Measurements from ENCODE around the gene TBX4. TPM values are rescaled to one million over a fixed set of nuclear protein-coding genes. Genes with fewer than 3 reads are reported as not detected.
A peak's percentile ranks its signal among the peaks of the same experiment; 100 is the strongest.

TBX4 gene
- total RNA-seq, 3 donors from 2014 or later, result not detected

GRCh38 chr17:61487989-61488595 is 35.9 kb downstream of the TBX4 start:
- Histone ChIP-seq H3K9me3 (no peaks in the 10 kb centered on the region), H3K4me1 (ENCODE audit: low read depth) (no peaks in the 10 kb centered on the region), H3K36me3 (ENCODE audit: low read depth) (no peaks in the 10 kb centered on the region), H3K4me3 (no peak overlapping the region)
- ATAC-seq (no peak), DNase-seq (no peak)
- intact Hi-C loops (cut with DNase I, micrococcal nuclease), result no loop called here
- no peak for TF ChIP-seq CTCF (IDR thresholded peaks at IDR 0.05)

GRCh38 chr17:61488878-61489718 is 36.9 kb downstream of the TBX4 start:
- H3K4me1 ChIP-seq (ENCODE audit: low read depth), result no peaks in the 10 kb centered on the region
- H3K36me3 ChIP-seq (ENCODE audit: low read depth), result no peaks in the 10 kb centered on the region
- ATAC-seq (peak; percentile 97), DNase-seq (peak; percentile 78 to 85 (median 83))
- no peak for TF ChIP-seq CTCF (IDR thresholded peaks at IDR 0.05)
- intact Hi-C loops (cut with DNase I, micrococcal nuclease), result no loop called here
- H3K4me3 ChIP-seq, result no peak overlapping the region
- H3K9me3 ChIP-seq, result no peaks in the 10 kb centered on the region

DNA sequence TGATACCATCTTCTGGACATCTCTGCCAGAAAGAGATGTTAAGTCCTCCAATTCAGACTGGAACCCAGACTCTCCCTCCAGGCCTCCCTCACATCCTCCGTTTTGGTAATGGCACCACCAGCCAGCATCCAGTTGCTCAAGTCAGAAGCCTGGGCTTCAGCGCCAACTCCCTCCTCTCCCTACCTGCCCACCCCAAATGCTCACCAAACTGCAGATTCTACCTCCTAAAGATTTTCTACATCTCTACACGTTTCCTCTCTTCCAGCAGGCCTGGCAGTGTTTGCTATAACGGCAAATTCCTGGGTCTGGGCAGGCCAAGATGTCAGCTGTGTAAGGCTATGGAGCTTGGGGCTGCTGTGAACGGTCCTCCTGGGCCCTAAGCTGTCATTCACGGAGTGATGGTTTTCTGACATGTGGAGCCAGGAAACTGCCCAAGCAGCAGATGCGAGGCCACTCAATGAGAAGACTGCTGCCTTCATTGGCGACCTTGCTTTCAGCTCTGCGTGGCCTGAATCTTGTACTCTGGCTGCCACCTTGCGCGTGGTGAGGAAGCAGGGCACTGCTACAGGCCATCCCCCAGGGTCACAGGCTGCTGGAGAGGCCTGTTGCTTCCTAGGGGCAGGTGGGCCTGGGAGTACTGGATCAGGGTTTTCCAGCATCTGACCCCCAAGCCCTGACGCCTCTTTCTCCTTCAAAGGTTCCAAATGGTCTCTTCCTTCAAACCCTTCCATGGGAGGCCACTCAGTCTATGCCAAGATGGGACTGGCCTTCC is 37.7 kb downstream of the TBX4 start:
- TF ChIP-seq CTCF (IDR thresholded peaks at IDR 0.05), result no peak
- no peaks in the 10 kb centered on the region for H3K36me3 ChIP-seq (ENCODE audit: low read depth)
- ATAC-seq, result no peak
- intact Hi-C loops (cut with DNase I, micrococcal nuclease), result no loop called here
- H3K4me1 ChIP-seq (ENCODE audit: low read depth), result peaks cover 3% of the 10 kb centered on the region
- no peaks in the 10 kb centered on the region for H3K9me3 ChIP-seq
- DNase-seq, result no peak
- H3K4me3 ChIP-seq, result no peak overlapping the region

DNA sequence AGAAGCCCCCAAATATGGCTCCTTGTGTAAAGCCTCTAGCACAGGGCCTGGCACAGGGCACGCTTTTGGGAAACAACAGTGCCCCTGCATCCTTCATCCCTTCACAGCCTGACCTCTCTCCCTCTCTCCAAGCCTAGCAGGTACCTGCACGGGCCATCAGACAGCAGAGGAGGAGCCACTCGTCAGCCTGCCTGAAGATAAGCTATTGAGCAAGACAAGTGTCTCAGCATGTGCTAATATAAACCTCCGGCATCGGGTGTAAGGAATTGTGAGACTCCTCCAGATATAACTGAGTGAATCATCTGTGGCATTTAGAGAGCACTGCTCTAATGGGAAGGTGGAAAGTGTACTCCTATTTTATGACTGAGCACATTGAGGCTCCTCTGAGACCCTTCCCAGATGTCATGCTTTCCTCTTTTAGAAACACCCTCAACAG is 38.3 kb downstream of the TBX4 start:
- DNase-seq (no peak), ATAC-seq (peak; percentile 16)
- H3K9me3 ChIP-seq, result no peaks in the 10 kb centered on the region
- intact Hi-C loops (cut with DNase I, micrococcal nuclease), result no loop called here
- no peak overlapping the region for H3K4me3 ChIP-seq
- peaks cover 3% of the 10 kb centered on the region for H3K4me1 ChIP-seq (ENCODE audit: low read depth)
- H3K36me3 ChIP-seq (ENCODE audit: low read depth), result no peaks in the 10 kb centered on the region
- no peak for TF ChIP-seq CTCF (IDR thresholded peaks at IDR 0.05)

DNA sequence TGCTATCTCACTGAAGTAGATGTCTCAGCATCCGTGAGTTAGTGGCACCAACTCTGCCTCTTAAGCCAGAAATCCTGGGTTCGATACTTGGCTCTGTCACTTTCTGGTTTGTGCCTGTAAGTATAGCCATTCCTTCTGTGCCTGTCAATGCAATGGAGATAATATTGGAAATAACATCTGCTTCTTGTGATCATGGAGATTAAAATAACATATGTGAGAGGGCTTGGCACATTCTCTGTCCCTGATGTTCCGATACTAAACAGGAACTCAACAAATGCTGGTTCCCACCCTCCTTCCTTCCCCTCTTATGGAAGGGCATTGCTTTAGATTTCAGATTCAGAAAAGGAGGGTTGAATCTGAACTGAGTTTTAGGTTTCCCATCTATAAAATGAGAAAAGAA is 39.8 kb downstream of the TBX4 start:
- intact Hi-C loops (cut with DNase I, micrococcal nuclease), result no loop called here
- DNase-seq (no peak), ATAC-seq (no peak)
- H3K9me3 ChIP-seq, result no peaks in the 10 kb centered on the region
- H3K36me3 ChIP-seq (ENCODE audit: low read depth), result no peaks in the 10 kb centered on the region
- H3K4me1 ChIP-seq (ENCODE audit: low read depth), result peaks cover 3% of the 10 kb centered on the region
- no peak overlapping the region for H3K4me3 ChIP-seq
- TF ChIP-seq CTCF (IDR thresholded peaks at IDR 0.05), result no peak
